ENCODE data around the gene RASGRF2. TPM values are rescaled to one million over a fixed set of nuclear protein-coding genes. Genes with fewer than 3 reads are reported as not detected.
A peak's percentile ranks its signal among the peaks of the same experiment; 100 is the strongest.

RASGRF2 gene
- total and polyA plus RNA-seq, 2 experiments from 2014 or later: 0.04 TPM; not detected in 1

DNA sequence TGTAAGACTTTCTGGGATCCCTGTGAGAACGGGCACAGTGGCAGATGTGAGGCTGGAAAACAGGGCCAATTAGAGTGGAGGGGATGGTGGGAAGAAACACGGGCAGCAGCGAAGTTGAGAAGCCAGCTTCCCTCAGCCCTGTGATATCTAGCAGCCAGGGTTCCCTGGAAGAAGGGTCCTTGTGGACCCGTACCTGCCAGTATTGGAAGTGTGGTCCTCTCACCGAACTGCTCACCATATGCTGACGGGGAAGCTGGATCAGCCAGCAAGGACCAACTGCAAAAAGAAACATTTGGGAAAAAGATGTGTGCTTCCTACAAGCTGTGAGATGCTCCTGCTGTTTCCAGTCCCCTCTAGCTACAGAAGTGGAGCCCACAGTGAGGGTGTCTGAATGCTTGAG, 286.5 kb downstream of the RASGRF2 start:
- Histone ChIP-seq H2AFZ (no peak overlapping the region), H3K9ac (no peak overlapping the region), H3K36me3 (ENCODE audit: low read depth) (no peaks in the 10 kb centered on the region; the same call in 1 of the 2 replicates), H3K27ac (no peak overlapping the region), H3K4me2 (ENCODE audit: unreplicated experiment) (no peak overlapping the region), H3K9me2 (ENCODE audit: insufficient read depth) (no peaks in the 10 kb centered on the region), H4K20me1 (ENCODE audit: insufficient read depth) (no peaks in the 10 kb centered on the region), H3K27me3 (replicated peaks; ENCODE audit: insufficient read depth) (no peaks in the 10 kb centered on the region), H3K4me1 (ENCODE audit: insufficient read depth) (0 out of 2 replicates have a peak, but pooled peaks cover 2% of the 10 kb centered on the region), H3F3A (ENCODE audit: insufficient read depth) (no peaks in the 10 kb centered on the region), H3K4me3 (no peak overlapping the region), H3K9me3 (ENCODE audit: low read depth) (no peaks in the 10 kb centered on the region), H3K79me2 (ENCODE audit: insufficient read depth) (no peaks in the 10 kb centered on the region)
- TF ChIP-seq EZH2 (IDR thresholded peaks at IDR 0.05; ENCODE audit: insufficient read depth, poor library complexity, severe bottlenecking) (no peak), EZH2phosphoT487 (IDR thresholded peaks at IDR 0.05; ENCODE audit: insufficient read depth, low read depth) (no peak)
- WGBS, 2 experiments (ENCODE audit: low coverage in 1 of 2, low lambda C conversion rate in 2 of 2, missing lambda C conversion rate in 2 of 2): 73 to 78% methylated on average over 6 of the region's 6 CpGs
- in situ Hi-C loops (cut with MboI): no loop called here
- DNase-seq: no peak

DNA sequence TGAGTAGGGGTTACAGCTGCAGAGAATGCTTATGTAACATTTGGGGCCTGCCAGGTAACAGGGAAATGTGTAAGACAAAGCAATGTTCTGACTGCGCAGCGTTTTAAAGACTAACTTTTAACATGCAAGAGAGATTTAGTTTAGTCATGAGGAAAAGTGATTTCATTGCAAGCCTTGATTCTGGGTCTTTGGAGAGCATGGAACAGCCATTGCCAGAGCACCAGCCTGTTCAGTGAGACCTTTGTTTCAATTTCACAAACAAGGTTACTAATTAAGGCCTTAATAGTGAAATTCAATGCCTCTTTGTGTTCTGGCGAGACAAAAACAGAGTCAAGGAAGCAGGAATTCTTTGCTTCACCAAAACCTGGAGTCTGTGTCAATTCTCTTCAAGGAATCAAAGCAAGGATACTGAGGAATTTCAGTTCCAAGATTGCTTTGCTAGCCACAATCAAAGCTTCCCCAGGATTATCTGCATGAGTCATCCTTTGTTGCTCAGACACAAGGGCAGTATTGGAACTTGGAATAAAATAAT, 287.3 kb downstream of the RASGRF2 start:
- no peak overlapping the region for H3K9ac ChIP-seq
- 0 out of 2 replicates have a peak, but pooled peaks cover 2% of the 10 kb centered on the region for H3K4me1 ChIP-seq (ENCODE audit: insufficient read depth)
- no peak overlapping the region for H3K4me3 ChIP-seq
- H2AFZ ChIP-seq: no peak overlapping the region
- TF ChIP-seq EZH2phosphoT487 (IDR thresholded peaks at IDR 0.05; ENCODE audit: insufficient read depth, low read depth) (no peak), EZH2 (IDR thresholded peaks at IDR 0.05; ENCODE audit: insufficient read depth, poor library complexity, severe bottlenecking) (no peak)
- H3K27me3 ChIP-seq (replicated peaks; ENCODE audit: insufficient read depth): no peaks in the 10 kb centered on the region
- H3K27ac ChIP-seq: no peak overlapping the region
- DNase-seq: peak; percentile 50
- no peak overlapping the region for H3K4me2 ChIP-seq (ENCODE audit: unreplicated experiment)
- in situ Hi-C loops (cut with MboI): no loop called here
- no peaks in the 10 kb centered on the region for H3F3A ChIP-seq (ENCODE audit: insufficient read depth)
- WGBS, 2 experiments (ENCODE audit: low coverage in 1 of 2, low lambda C conversion rate in 2 of 2, missing lambda C conversion rate in 2 of 2): 98 to 99% methylated on average over 3 of the region's 3 CpGs
- H3K9me2 ChIP-seq (ENCODE audit: insufficient read depth): no peaks in the 10 kb centered on the region
- H3K79me2 ChIP-seq (ENCODE audit: insufficient read depth): no peaks in the 10 kb centered on the region
- no peaks in the 10 kb centered on the region for H4K20me1 ChIP-seq (ENCODE audit: insufficient read depth)
- H3K36me3 ChIP-seq (ENCODE audit: low read depth): no peaks in the 10 kb centered on the region; the same call in 1 of the 2 replicates
- H3K9me3 ChIP-seq (ENCODE audit: low read depth): no peaks in the 10 kb centered on the region

DNA sequence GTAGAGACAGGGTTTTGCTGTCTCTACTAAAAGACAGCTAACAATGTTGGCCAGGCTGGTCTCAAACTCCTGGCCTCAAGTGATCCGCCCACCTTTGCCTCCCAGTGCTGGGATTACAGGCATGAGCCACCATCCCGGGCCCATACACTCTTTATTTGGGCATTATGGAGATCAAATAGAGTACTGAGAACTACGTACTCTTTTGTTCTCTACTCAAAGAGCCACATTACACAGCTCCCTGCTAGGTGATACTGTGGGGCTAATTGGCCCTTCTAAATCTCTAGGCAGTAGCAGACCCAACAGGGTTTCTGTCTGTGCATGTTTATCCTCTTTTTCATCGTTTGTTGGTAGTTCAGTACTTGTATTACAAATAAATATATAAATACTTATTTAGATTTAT, 289.1 kb downstream of the RASGRF2 start:
- DNase-seq: no peak
- H3F3A ChIP-seq (ENCODE audit: insufficient read depth): no peaks in the 10 kb centered on the region
- H3K4me2 ChIP-seq (ENCODE audit: unreplicated experiment): no peak overlapping the region
- H4K20me1 ChIP-seq (ENCODE audit: insufficient read depth): no peaks in the 10 kb centered on the region
- no peak overlapping the region for H3K9ac ChIP-seq
- 94 to 95% methylated on average over 4 of the region's 4 CpGs for WGBS, 2 experiments (ENCODE audit: low coverage in 1 of 2, low lambda C conversion rate in 2 of 2, missing lambda C conversion rate in 2 of 2)
- in situ Hi-C loops (cut with MboI): no loop called here
- H2AFZ ChIP-seq: no peak overlapping the region
- H3K9me2 ChIP-seq (ENCODE audit: insufficient read depth): no peaks in the 10 kb centered on the region
- H3K27ac ChIP-seq: no peak overlapping the region
- TF ChIP-seq EZH2phosphoT487 (IDR thresholded peaks at IDR 0.05; ENCODE audit: insufficient read depth, low read depth) (no peak), EZH2 (IDR thresholded peaks at IDR 0.05; ENCODE audit: insufficient read depth, poor library complexity, severe bottlenecking) (no peak)
- H3K27me3 ChIP-seq (replicated peaks; ENCODE audit: insufficient read depth): no peaks in the 10 kb centered on the region
- H3K9me3 ChIP-seq (ENCODE audit: low read depth): no peaks in the 10 kb centered on the region
- 0 out of 2 replicates have a peak, but pooled peaks cover 2% of the 10 kb centered on the region for H3K4me1 ChIP-seq (ENCODE audit: insufficient read depth)
- H3K79me2 ChIP-seq (ENCODE audit: insufficient read depth): no peaks in the 10 kb centered on the region
- H3K36me3 ChIP-seq (ENCODE audit: low read depth): no peaks in the 10 kb centered on the region; the same call in 1 of the 2 replicates
- H3K4me3 ChIP-seq: no peak overlapping the region

DNA sequence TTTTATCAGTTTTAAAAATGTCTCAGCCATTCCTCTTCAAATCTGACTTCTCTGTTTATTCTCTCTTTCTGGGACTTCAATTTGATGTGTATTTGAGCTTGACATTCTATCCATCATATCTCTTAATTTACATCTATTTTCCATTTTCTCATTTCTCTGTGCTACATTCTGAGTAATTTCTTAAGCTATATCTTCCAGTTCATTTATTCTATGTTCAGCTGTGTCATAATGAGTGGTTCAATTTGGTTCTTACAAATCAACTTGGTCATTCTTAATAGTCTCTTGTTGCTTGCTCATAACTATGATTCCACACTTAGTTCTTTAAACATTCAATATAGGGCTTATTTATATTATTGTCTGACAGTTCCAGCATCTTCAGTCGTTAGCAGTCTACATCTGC, 289.8 kb downstream of the RASGRF2 start:
- H3K4me3 ChIP-seq: no peak overlapping the region

More for the DNA sequence above, 289.8 kb downstream of the RASGRF2 start:
- H3K4me1 ChIP-seq (ENCODE audit: insufficient read depth): 0 out of 2 replicates have a peak, but pooled peaks cover 2% of the 10 kb centered on the region
- H3F3A ChIP-seq (ENCODE audit: insufficient read depth): no peaks in the 10 kb centered on the region
- H3K27ac ChIP-seq: no peak overlapping the region
- no peak overlapping the region for H3K4me2 ChIP-seq (ENCODE audit: unreplicated experiment)
- no peaks in the 10 kb centered on the region; the same call in 1 of the 2 replicates for H3K36me3 ChIP-seq (ENCODE audit: low read depth)
- H3K9me2 ChIP-seq (ENCODE audit: insufficient read depth): no peaks in the 10 kb centered on the region
- in situ Hi-C loops (cut with MboI): no loop called here
- no peak for TF ChIP-seq EZH2phosphoT487 (IDR thresholded peaks at IDR 0.05; ENCODE audit: insufficient read depth, low read depth)
- no peak for TF ChIP-seq EZH2 (IDR thresholded peaks at IDR 0.05; ENCODE audit: insufficient read depth, poor library complexity, severe bottlenecking)
- no peak overlapping the region for H2AFZ ChIP-seq
- H4K20me1 ChIP-seq (ENCODE audit: insufficient read depth): no peaks in the 10 kb centered on the region
- DNase-seq: no peak
- no peak overlapping the region for H3K9ac ChIP-seq
- H3K27me3 ChIP-seq (replicated peaks; ENCODE audit: insufficient read depth): no peaks in the 10 kb centered on the region
- H3K9me3 ChIP-seq (ENCODE audit: low read depth): no peaks in the 10 kb centered on the region
- no peaks in the 10 kb centered on the region for H3K79me2 ChIP-seq (ENCODE audit: insufficient read depth)
- WGBS, 2 experiments (ENCODE audit: low coverage in 1 of 2, low lambda C conversion rate in 2 of 2, missing lambda C conversion rate in 2 of 2): 91 to 97% methylated on average over 1 of the region's 1 CpG

Data from GM23248 (cell line).